ENCODE measurements around the gene MARK1. TPM values are rescaled to one million over a fixed set of nuclear protein-coding genes. Genes with fewer than 3 reads are reported as not detected.

Gene MARK1
- total RNA-seq, 1 experiment from 2014 or later = 7.5 TPM

DNA sequence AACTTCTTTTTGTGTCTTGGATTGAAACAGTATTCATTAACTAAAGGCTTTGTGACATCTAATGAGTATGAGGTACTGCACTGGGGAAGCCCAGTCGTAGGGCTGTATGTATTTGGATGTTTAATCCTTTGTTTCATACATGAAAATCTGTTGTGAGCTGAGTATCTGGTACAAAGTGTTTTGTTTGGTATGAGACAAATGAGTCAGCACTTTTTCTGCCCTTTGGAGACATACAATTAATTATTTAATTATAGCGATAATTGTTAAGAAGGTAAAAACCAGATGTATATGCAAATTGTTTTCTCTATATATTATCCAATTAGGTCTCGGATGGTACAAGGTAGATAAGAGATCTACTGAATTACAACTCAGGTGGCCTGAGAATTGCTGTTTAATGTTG, 36.3 kb downstream of the MARK1 start:
- ChIA-PET CTCF (interaction anchor here (1.3 kb wide), 1 partner anchor 15 kb away, joined by 3 read pairs; no protein-coding TSS in a partner anchor), POLR2A (interaction anchor here (0.9 to 1.6 kb wide), 2 partner anchors 11 to 146 kb away, joined by 3 read pairs; no protein-coding TSS in a partner anchor)
- TF ChIP-seq CTCF (IDR thresholded peaks at IDR 0.05; ENCODE audit: unreplicated experiment) = no peak
- Mint-ChIP-seq H3K27me3 (ENCODE audit: insufficient read depth, unreplicated experiment) (no peaks in the 10 kb centered on the region), H3K27ac (ENCODE audit: low read depth, unreplicated experiment) (no peak overlapping the region), H3K4me3 (ENCODE audit: unreplicated experiment) (no peak overlapping the region), H3K9me3 (ENCODE audit: unreplicated experiment) (no peaks in the 10 kb centered on the region), H3K4me1 (ENCODE audit: insufficient read depth, unreplicated experiment) (peaks cover 6% of the 10 kb centered on the region), H3K36me3 (ENCODE audit: insufficient read depth, unreplicated experiment) (no peaks in the 10 kb centered on the region)
- intact Hi-C loops (cut with micrococcal nuclease) = no loop called here
- peak; percentile 17 for DNase-seq (ENCODE audit: unreplicated experiment)
- BruUV-seq (replicated peaks) = no TSS peak

DNA sequence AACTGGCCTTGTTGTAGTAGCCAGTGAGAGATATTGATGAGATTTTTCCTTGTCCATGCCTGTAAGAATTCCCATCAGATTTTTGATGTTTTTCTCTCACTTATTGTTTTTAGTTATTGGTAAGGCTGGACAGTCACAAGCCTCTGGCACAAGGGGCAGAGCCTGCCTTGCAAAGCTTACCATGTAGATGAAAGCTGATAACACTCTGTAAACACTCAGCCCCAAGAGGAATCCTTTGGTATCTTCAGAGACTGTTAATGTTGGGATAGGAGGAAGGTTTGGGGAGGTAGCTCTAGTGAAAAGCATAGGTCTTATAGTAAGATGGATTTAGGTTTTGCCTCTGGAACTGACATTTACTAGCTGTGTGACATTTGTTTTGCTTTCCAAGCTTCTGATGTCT, 37.7 kb downstream of the MARK1 start:
- CTCF ChIA-PET = interaction anchor here (0.6 to 2.0 kb wide), 6 partner anchors 10 to 285 kb away, joined by 3 to 6 read pairs (median 4); no protein-coding TSS in a partner anchor
- H3K27ac Mint-ChIP-seq (ENCODE audit: low read depth, unreplicated experiment) = no peak overlapping the region
- H3K36me3 Mint-ChIP-seq (ENCODE audit: insufficient read depth, unreplicated experiment) = no peaks in the 10 kb centered on the region
- POLR2A ChIA-PET = interaction anchor here (0.7 to 1.6 kb wide), 4 partner anchors 12 to 44 kb away, joined by 3 to 4 read pairs (median 4); no protein-coding TSS in a partner anchor
- no peak for DNase-seq (ENCODE audit: unreplicated experiment)
- H3K9me3 Mint-ChIP-seq (ENCODE audit: unreplicated experiment) = no peaks in the 10 kb centered on the region
- H3K4me3 Mint-ChIP-seq (ENCODE audit: unreplicated experiment) = no peak overlapping the region
- intact Hi-C loops (cut with micrococcal nuclease) = no loop called here
- no TSS peak for BruUV-seq (replicated peaks)
- peaks cover 6% of the 10 kb centered on the region for H3K4me1 Mint-ChIP-seq (ENCODE audit: insufficient read depth, unreplicated experiment)
- no peak for TF ChIP-seq CTCF (IDR thresholded peaks at IDR 0.05; ENCODE audit: unreplicated experiment)
- no peaks in the 10 kb centered on the region for H3K27me3 Mint-ChIP-seq (ENCODE audit: insufficient read depth, unreplicated experiment)

DNA sequence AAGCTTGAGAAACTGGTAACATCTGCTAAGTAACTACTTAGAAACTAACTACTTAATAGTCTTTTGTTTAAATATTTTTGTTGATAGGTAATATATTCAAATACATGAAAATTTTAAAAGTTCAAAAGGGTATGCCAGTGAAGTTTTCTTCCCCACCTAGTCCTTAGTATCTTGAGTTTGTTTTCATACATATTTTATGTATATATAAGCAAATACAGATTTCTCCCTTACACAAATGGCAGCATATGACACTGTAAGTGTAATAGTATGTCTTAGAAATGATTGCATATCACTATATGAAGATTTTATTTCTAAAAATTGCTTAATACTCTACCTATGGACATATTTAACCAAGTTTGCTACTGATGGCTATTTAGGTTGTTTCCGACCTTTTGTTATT, 38.9 kb downstream of the MARK1 start:
- H3K36me3 Mint-ChIP-seq (ENCODE audit: insufficient read depth, unreplicated experiment) = no peaks in the 10 kb centered on the region
- ChIA-PET CTCF (interaction anchor here (0.6 to 2.0 kb wide), 5 partner anchors 9 to 224 kb away, joined by 3 to 6 read pairs (median 3); no protein-coding TSS in a partner anchor), POLR2A (interaction anchor here (0.9 to 1.0 kb wide), 3 partner anchors 8 to 21 kb away, joined by 3 to 4 read pairs (median 3); no protein-coding TSS in a partner anchor)
- BruUV-seq (replicated peaks) = no TSS peak
- intact Hi-C loops (cut with micrococcal nuclease) = no loop called here
- no peaks in the 10 kb centered on the region for H3K27me3 Mint-ChIP-seq (ENCODE audit: insufficient read depth, unreplicated experiment)
- DNase-seq (ENCODE audit: unreplicated experiment) = no peak
- no peak overlapping the region for H3K4me3 Mint-ChIP-seq (ENCODE audit: unreplicated experiment)
- no peak for TF ChIP-seq CTCF (IDR thresholded peaks at IDR 0.05; ENCODE audit: unreplicated experiment)
- H3K4me1 Mint-ChIP-seq (ENCODE audit: insufficient read depth, unreplicated experiment) = peaks cover 6% of the 10 kb centered on the region
- H3K27ac Mint-ChIP-seq (ENCODE audit: low read depth, unreplicated experiment) = no peak overlapping the region
- no peaks in the 10 kb centered on the region for H3K9me3 Mint-ChIP-seq (ENCODE audit: unreplicated experiment)

GRCh38 chr1:220572416-220572815, 44.5 kb downstream of the MARK1 start:
- H3K27me3 Mint-ChIP-seq (ENCODE audit: insufficient read depth, unreplicated experiment) = no peaks in the 10 kb centered on the region
- peaks cover 23% of the 10 kb centered on the region for H3K9me3 Mint-ChIP-seq (ENCODE audit: unreplicated experiment)
- no peak for DNase-seq (ENCODE audit: unreplicated experiment)
- ChIA-PET CTCF (interaction anchor here (0.7 to 2.7 kb wide), 4 partner anchors 104 to 291 kb away, joined by 3 to 15 read pairs (median 3); no protein-coding TSS in a partner anchor), POLR2A (no interaction called here)
- intact Hi-C loops (cut with micrococcal nuclease) = no loop called here
- no peak for TF ChIP-seq CTCF (IDR thresholded peaks at IDR 0.05; ENCODE audit: unreplicated experiment)
- BruUV-seq (replicated peaks) = no TSS peak
- H3K4me3 Mint-ChIP-seq (ENCODE audit: unreplicated experiment) = no peak overlapping the region
- H3K27ac Mint-ChIP-seq (ENCODE audit: low read depth, unreplicated experiment) = no peak overlapping the region
- H3K4me1 Mint-ChIP-seq (ENCODE audit: insufficient read depth, unreplicated experiment) = peaks cover 7% of the 10 kb centered on the region
- no peaks in the 10 kb centered on the region for H3K36me3 Mint-ChIP-seq (ENCODE audit: insufficient read depth, unreplicated experiment)

Measured in MCF 10A (cell line).